Central memory CD8-positive, alpha-beta T cell (primary cell): ENCODE measurements around the gene SASH1.
"Not testable (repeated sequence)": the region's sequence is repeated elsewhere in the genome, so short reads cannot be mapped to it uniquely, and the experiment has no call there.

Experiments
- ATAC-seq: fragments of 150-1000 bp; cut with Tn5 transposase; replicated peaks from 2 replicates; pipeline ENCODE4 v1.10.0; 2022; ENCODE audit warnings: mild to moderate bottlenecking, moderate FRiP score, moderate number of reproducible peaks; ENCODE audit not compliant: poor library complexity, severe bottlenecking; ENCODE audit errors: extremely low read depth
- DNase-seq, 2 donors: peaks; one replicate each; pipeline ENCODE4 v3.0.0; 2021; ENCODE audit warnings: low spot score in 2 of 2
- H3K27ac Mint-ChIP-seq: one replicate; pipeline ENCODE4 v1.8.0; 2022; ENCODE audit warnings: low read depth, mild to moderate bottlenecking, moderate library complexity, mixed read lengths
- H3K27me3 Mint-ChIP-seq: one replicate; pipeline ENCODE4 v1.8.0; 2022; ENCODE audit warnings: mixed read lengths
- H3K36me3 Mint-ChIP-seq: one replicate; pipeline ENCODE4 v1.8.0; 2022; ENCODE audit warnings: mild to moderate bottlenecking, moderate library complexity, mixed read lengths; ENCODE audit not compliant: insufficient read depth
- H3K4me1 Mint-ChIP-seq: one replicate; pipeline ENCODE4 v1.8.0; 2022; ENCODE audit warnings: mixed read lengths
- H3K4me3 Mint-ChIP-seq: one replicate; pipeline ENCODE4 v1.8.0; 2022; ENCODE audit warnings: mild to moderate bottlenecking, moderate library complexity, mixed read lengths
- H3K9me3 Mint-ChIP-seq: one replicate; pipeline ENCODE4 v1.8.0; 2022; ENCODE audit warnings: mixed read lengths

SASH1 gene

GRCh38 chr6:148382861-148383260 is 40.2 kb downstream of the SASH1 start:
- Mint-ChIP-seq H3K9me3 (no peaks in the 10 kb centered on the region), H3K27me3 (peaks cover 38% of the 10 kb centered on the region), H3K27ac (no peak overlapping the region), H3K4me1 (no peaks in the 10 kb centered on the region), H3K4me3 (no peak overlapping the region), H3K36me3 (no peaks in the 10 kb centered on the region)
- no peak for ATAC-seq
- no peak for DNase-seq

- ATAC-seq, result no peak
- DNase-seq, result no peak
- H3K4me1 Mint-ChIP-seq, result no peaks in the 10 kb centered on the region
- H3K4me3 Mint-ChIP-seq, result no peak overlapping the region
- H3K9me3 Mint-ChIP-seq, result no peaks in the 10 kb centered on the region
- peaks cover 47% of the 10 kb centered on the region for H3K27me3 Mint-ChIP-seq
- H3K27ac Mint-ChIP-seq, result no peak overlapping the region
- H3K36me3 Mint-ChIP-seq, result no peaks in the 10 kb centered on the region
These were observed 41.2 kb downstream of the SASH1 start for GRCh38 chr6:148383658-148384368.

GRCh38 chr6:148385379-148385778 is 42.7 kb downstream of the SASH1 start:
- no peaks in the 10 kb centered on the region for H3K9me3 Mint-ChIP-seq
- no peak overlapping the region for H3K27ac Mint-ChIP-seq

GRCh38 chr6:148388521-148388920 is 45.9 kb downstream of the SASH1 start:
- H3K4me3 Mint-ChIP-seq, result no peak overlapping the region
- peaks cover 31% of the 10 kb centered on the region for H3K27me3 Mint-ChIP-seq
- H3K36me3 Mint-ChIP-seq, result no peaks in the 10 kb centered on the region
- no peak overlapping the region for H3K27ac Mint-ChIP-seq
- DNase-seq (no peak), ATAC-seq (no peak)
- H3K4me1 Mint-ChIP-seq, result no peaks in the 10 kb centered on the region
- H3K9me3 Mint-ChIP-seq, result no peaks in the 10 kb centered on the region

More at GRCh38 chr6:148385379-148385778, 42.7 kb downstream of the SASH1 start:
- Mint-ChIP-seq H3K36me3 (no peaks in the 10 kb centered on the region), H3K4me1 (no peaks in the 10 kb centered on the region), H3K27me3 (peaks cover 49% of the 10 kb centered on the region), H3K4me3 (no peak overlapping the region)
- DNase-seq (no peak), ATAC-seq (no peak)

- DNase-seq (no peak), ATAC-seq (no peak)
- peaks cover 36% of the 10 kb centered on the region for H3K27me3 Mint-ChIP-seq
- H3K4me3 Mint-ChIP-seq, result no peak overlapping the region
- no peaks in the 10 kb centered on the region for H3K9me3 Mint-ChIP-seq
- no peak overlapping the region for H3K27ac Mint-ChIP-seq
- H3K36me3 Mint-ChIP-seq, result no peaks in the 10 kb centered on the region
- no peaks in the 10 kb centered on the region for H3K4me1 Mint-ChIP-seq
These were observed 46.4 kb downstream of the SASH1 start for GRCh38 chr6:148389086-148389485.

GRCh38 chr6:148389917-148390316 is 47.3 kb downstream of the SASH1 start:
- no peaks in the 10 kb centered on the region for H3K4me1 Mint-ChIP-seq
- H3K4me3 Mint-ChIP-seq, result no peak overlapping the region
- no peak for ATAC-seq

GRCh38 chr6:148392127-148392526 is 49.5 kb downstream of the SASH1 start:
- H3K36me3 Mint-ChIP-seq, ATAC-seq: not testable (repeated sequence)
- H3K27me3 Mint-ChIP-seq, result peaks cover 51% of the 10 kb centered on the region

More at GRCh38 chr6:148389917-148390316, 47.3 kb downstream of the SASH1 start:
- Mint-ChIP-seq H3K9me3 (no peaks in the 10 kb centered on the region), H3K27me3 (peaks cover 45% of the 10 kb centered on the region), H3K36me3 (no peaks in the 10 kb centered on the region), H3K27ac (no peak overlapping the region)
- no peak for DNase-seq

GRCh38 chr6:148392671-148393070 is 50.0 kb downstream of the SASH1 start:
- H3K27me3 Mint-ChIP-seq, result peaks cover 46% of the 10 kb centered on the region
- H3K27ac Mint-ChIP-seq, result no peak overlapping the region
- no peaks in the 10 kb centered on the region for H3K36me3 Mint-ChIP-seq
- no peaks in the 10 kb centered on the region for H3K4me1 Mint-ChIP-seq
- no peak for ATAC-seq
- no peak overlapping the region for H3K4me3 Mint-ChIP-seq
- H3K9me3 Mint-ChIP-seq, result no peaks in the 10 kb centered on the region
- no peak for DNase-seq

More at GRCh38 chr6:148392127-148392526, 49.5 kb downstream of the SASH1 start:
- not testable (repeated sequence) for DNase-seq, H3K4me1 Mint-ChIP-seq, H3K4me3 Mint-ChIP-seq, H3K9me3 Mint-ChIP-seq, H3K27ac Mint-ChIP-seq

- peaks cover 24% of the 10 kb centered on the region for H3K27me3 Mint-ChIP-seq
- DNase-seq, result no peak
- no peaks in the 10 kb centered on the region for H3K4me1 Mint-ChIP-seq
- H3K36me3 Mint-ChIP-seq, result no peaks in the 10 kb centered on the region
- H3K4me3 Mint-ChIP-seq, result no peak overlapping the region
- no peak overlapping the region for H3K27ac Mint-ChIP-seq
- ATAC-seq, result no peak
- no peaks in the 10 kb centered on the region for H3K9me3 Mint-ChIP-seq
These were observed 53.0 kb downstream of the SASH1 start for GRCh38 chr6:148395583-148396101.

- Mint-ChIP-seq H3K27me3 (peaks cover 27% of the 10 kb centered on the region), H3K4me1 (no peaks in the 10 kb centered on the region), H3K27ac (no peak overlapping the region), H3K4me3 (no peak overlapping the region), H3K36me3 (no peaks in the 10 kb centered on the region), H3K9me3 (no peaks in the 10 kb centered on the region)
- DNase-seq (no peak), ATAC-seq (no peak)
These were observed 53.8 kb downstream of the SASH1 start for GRCh38 chr6:148396411-148396810.

GRCh38 chr6:148396926-148397325 is 54.3 kb downstream of the SASH1 start:
- Mint-ChIP-seq H3K4me1 (no peaks in the 10 kb centered on the region), H3K4me3 (no peak overlapping the region), H3K27ac (no peak overlapping the region), H3K9me3 (no peaks in the 10 kb centered on the region), H3K36me3 (no peaks in the 10 kb centered on the region), H3K27me3 (peaks cover 33% of the 10 kb centered on the region)
- ATAC-seq, result no peak
- DNase-seq, result no peak

GRCh38 chr6:148398244-148398643 is 55.6 kb downstream of the SASH1 start:
- Mint-ChIP-seq H3K4me3 (no peak overlapping the region), H3K9me3 (no peaks in the 10 kb centered on the region), H3K27me3 (peaks cover 34% of the 10 kb centered on the region), H3K27ac (no peak overlapping the region), H3K36me3 (no peaks in the 10 kb centered on the region), H3K4me1 (no peaks in the 10 kb centered on the region)
- no peak for DNase-seq
- no peak for ATAC-seq

- Mint-ChIP-seq H3K4me1 (no peaks in the 10 kb centered on the region), H3K27me3 (peaks cover 32% of the 10 kb centered on the region), H3K9me3 (no peaks in the 10 kb centered on the region), H3K36me3 (no peaks in the 10 kb centered on the region), H3K4me3 (no peak overlapping the region), H3K27ac (no peak overlapping the region)
- ATAC-seq, result no peak
- no peak for DNase-seq
These were observed 56.0 kb downstream of the SASH1 start for GRCh38 chr6:148398678-148399077.
